Esophagus muscularis mucosa (tissue), 4 donors: ENCODE measurements around the gene KIF2A.

ENCODE experiments used
- EP300 ChIP-seq: sonication (generic); formaldehyde crosslinking; IDR thresholded peaks from one replicate; pipeline ENCODE4 v1.6.1; 2017; ENCODE audit warnings: antibody characterized with exemption
- POLR2A ChIP-seq: fragments of 450-650 bp; IDR thresholded peaks from one replicate; pipeline ENCODE4 v1.6.1; 2017; ENCODE audit warnings: antibody characterized with exemption, moderate library complexity, mild to moderate bottlenecking, low read depth
- POLR2AphosphoS5 ChIP-seq, 2 donors: sonication (generic); formaldehyde crosslinking; IDR thresholded peaks; one replicate each; pipeline ENCODE4 v1.6.1; 2017; ENCODE audit warnings: antibody characterized with exemption in 2 of 2
- TF ChIP-seq, protein P1 (sequence below), 3 experiments: fragments of 200-600 bp in 2 of 3; fragments of 450-650 bp in 1 of 3; sonication (generic) in 2 of 3; IDR thresholded peaks; one replicate each; pipeline ENCODE4 v1.5.1; 2017 to 2019; ENCODE audit warnings: antibody characterized with exemption in 3 of 3, mild to moderate bottlenecking in 2 of 3, moderate library complexity in 1 of 3

DNA sequence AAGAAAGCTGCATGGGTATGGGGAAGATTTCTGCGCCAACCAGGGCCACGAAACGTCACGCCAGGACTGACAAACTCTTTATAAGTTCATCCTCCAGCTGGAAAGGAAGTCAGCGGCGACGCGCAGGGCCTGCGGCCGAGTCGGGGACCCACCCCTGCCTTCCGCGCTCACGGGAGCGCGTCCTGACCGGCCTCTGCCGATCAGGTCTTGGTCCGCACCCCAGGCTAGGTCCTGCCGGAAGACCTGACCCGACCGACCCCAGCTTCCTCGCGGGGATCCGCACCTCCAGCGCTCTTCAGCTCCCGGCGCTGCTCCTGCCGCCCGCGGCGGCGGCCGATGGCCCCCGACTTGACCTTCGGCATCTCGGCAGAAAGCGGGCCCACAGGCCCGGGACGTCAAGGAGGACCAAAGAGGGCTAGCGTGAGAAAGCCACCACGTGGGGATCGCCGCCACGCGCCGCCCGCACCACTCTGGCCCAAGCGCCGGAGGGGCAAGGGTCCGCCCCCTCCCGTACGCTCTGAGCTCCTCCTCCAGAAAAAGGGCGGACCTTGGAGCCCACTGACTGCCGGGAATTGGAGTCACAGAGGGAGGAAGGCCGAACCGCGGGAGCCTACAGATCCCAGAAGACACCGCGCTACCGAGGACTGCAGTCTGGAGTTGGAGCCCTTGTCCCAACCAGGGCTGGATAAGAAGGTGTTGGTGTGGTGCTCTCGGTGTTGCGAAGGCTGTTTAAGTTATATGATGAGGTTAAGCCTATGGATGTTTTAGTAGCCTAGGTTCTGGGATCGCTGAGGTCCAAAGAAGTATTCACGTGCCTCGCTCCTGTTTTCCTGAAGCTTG lies 97.6 kb downstream of the KIF2A start, which contains the start of gene DIMT1:
- TF ChIP-seq, protein P1, sequence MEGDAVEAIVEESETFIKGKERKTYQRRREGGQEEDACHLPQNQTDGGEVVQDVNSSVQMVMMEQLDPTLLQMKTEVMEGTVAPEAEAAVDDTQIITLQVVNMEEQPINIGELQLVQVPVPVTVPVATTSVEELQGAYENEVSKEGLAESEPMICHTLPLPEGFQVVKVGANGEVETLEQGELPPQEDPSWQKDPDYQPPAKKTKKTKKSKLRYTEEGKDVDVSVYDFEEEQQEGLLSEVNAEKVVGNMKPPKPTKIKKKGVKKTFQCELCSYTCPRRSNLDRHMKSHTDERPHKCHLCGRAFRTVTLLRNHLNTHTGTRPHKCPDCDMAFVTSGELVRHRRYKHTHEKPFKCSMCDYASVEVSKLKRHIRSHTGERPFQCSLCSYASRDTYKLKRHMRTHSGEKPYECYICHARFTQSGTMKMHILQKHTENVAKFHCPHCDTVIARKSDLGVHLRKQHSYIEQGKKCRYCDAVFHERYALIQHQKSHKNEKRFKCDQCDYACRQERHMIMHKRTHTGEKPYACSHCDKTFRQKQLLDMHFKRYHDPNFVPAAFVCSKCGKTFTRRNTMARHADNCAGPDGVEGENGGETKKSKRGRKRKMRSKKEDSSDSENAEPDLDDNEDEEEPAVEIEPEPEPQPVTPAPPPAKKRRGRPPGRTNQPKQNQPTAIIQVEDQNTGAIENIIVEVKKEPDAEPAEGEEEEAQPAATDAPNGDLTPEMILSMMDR (IDR thresholded peaks at IDR 0.05) = no peak
- TF ChIP-seq POLR2A (peak; percentile 37), EP300 (no peak), POLR2AphosphoS5 (IDR thresholded peaks at IDR 0.05) (peak; percentile 90 to 93)
